ENCODE results near the gene ADAMTS14.

Gene ADAMTS14

DNA sequence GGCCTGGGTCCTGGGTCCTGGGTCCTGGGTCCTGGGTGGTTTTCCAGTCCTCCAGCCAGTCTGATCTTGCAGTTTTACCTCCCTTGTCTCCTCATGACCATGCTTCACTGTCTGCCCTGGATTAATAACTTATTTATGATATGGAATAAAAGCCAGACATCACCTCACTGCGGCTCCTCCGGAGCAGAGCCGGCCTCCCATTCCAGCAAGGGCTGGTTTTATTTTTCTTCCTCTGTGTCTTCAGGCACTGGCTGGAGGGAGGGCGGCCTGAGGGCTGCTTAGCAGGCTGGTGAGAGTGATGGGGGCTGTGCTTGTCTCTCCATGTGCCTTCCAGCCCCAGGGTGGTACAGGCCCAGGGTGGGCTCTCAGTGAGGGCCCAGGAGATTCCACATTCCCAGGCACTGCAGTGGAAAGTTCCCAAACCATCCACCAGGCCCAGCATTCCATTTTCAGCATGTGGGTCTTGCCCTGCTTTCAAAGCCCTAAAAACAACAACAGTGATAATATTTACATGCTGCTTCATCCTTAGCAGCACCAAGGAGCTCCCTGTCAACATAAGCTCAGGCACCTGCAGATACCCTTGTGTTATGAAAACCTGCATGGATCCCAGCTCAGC is 12.6 kb downstream of the ADAMTS14 start:
- in situ Hi-C loops (cut with MboI; ENCODE audit: low pct_unique_long_range_greater_than_20kb, low sequenced_read_pairs), result no loop called here

GRCh38 chr10:70685455-70685911 is 13.2 kb downstream of the ADAMTS14 start:
- DNase-seq, result no peak
- in situ Hi-C loops (cut with MboI; ENCODE audit: low pct_unique_long_range_greater_than_20kb, low sequenced_read_pairs), result no loop called here

More for the DNA sequence above, 12.6 kb downstream of the ADAMTS14 start:
- no peak for DNase-seq

- DNase-seq, result no peak
- in situ Hi-C loops (cut with MboI; ENCODE audit: low pct_unique_long_range_greater_than_20kb, low sequenced_read_pairs), result no loop called here
Observed at GRCh38 chr10:70688828-70689227, 16.5 kb downstream of the ADAMTS14 start.

- DNase-seq, result no peak
- in situ Hi-C loops (cut with MboI; ENCODE audit: low pct_unique_long_range_greater_than_20kb, low sequenced_read_pairs), result no loop called here
Observed at GRCh38 chr10:70689661-70690060, 17.4 kb downstream of the ADAMTS14 start.

GRCh38 chr10:70690589-70690988 is 18.3 kb downstream of the ADAMTS14 start:
- DNase-seq, result no peak
- in situ Hi-C loops (cut with MboI; ENCODE audit: low pct_unique_long_range_greater_than_20kb, low sequenced_read_pairs), result no loop called here

DNA sequence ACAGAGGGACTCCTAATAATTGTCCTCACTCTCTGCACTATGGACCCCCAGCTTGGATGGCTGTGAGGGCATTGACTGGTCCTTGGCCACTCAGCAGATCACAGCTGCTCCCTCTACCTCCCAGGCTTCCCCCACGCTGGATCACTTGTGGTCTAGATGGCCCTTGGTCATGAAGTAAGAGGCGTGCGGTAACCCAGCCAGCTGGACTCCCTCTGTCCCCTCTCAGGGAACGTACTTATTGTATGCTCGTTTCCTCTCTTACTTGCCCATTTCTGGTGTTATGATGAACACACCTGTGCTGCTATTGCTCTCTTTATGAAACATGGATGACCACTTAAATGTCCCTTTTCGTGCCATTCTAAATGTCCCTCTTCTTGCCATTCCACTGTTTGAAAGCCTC is 19.3 kb downstream of the ADAMTS14 start:
- in situ Hi-C loops (cut with MboI; ENCODE audit: low pct_unique_long_range_greater_than_20kb, low sequenced_read_pairs), result no loop called here
- no peak for DNase-seq

DNA sequence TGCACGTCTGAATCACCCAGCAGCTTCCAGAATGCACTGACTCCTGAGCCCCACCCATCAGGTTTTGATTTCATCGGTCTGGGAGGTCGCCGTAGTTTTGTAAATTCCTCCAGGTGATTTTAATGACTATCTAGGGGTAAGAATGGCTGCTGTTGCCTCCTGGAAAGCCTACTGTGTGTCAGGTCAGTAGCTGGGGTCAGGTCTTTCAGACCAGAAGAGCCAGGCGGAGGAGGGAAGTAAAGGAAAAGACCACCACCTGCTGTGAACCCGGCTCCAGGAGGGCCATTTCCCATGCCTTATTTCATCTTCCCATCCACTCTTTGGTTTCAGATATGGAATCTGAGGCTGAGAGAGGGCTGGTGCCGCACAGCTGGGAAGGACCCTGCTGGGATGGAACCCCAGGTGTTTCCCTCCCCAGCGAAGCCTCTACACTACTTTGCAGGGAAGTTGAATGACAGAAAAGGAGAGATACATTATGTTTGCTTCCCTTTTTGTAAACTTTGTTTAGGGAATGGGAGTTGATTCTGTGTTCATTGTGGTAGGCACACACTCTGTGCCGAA is 19.8 kb downstream of the ADAMTS14 start:
- in situ Hi-C loops (cut with MboI; ENCODE audit: low pct_unique_long_range_greater_than_20kb, low sequenced_read_pairs), result no loop called here

GRCh38 chr10:70693619-70694335 is 21.5 kb downstream of the ADAMTS14 start:
- in situ Hi-C loops (cut with MboI; ENCODE audit: low pct_unique_long_range_greater_than_20kb, low sequenced_read_pairs), result no loop called here
- DNase-seq, result no peak

More for the DNA sequence above, 19.8 kb downstream of the ADAMTS14 start:
- peak; percentile 17 for DNase-seq

GRCh38 chr10:70694418-70695141 is 22.3 kb downstream of the ADAMTS14 start:
- in situ Hi-C loops (cut with MboI; ENCODE audit: low pct_unique_long_range_greater_than_20kb, low sequenced_read_pairs), result no loop called here
- DNase-seq, result no peak

DNA sequence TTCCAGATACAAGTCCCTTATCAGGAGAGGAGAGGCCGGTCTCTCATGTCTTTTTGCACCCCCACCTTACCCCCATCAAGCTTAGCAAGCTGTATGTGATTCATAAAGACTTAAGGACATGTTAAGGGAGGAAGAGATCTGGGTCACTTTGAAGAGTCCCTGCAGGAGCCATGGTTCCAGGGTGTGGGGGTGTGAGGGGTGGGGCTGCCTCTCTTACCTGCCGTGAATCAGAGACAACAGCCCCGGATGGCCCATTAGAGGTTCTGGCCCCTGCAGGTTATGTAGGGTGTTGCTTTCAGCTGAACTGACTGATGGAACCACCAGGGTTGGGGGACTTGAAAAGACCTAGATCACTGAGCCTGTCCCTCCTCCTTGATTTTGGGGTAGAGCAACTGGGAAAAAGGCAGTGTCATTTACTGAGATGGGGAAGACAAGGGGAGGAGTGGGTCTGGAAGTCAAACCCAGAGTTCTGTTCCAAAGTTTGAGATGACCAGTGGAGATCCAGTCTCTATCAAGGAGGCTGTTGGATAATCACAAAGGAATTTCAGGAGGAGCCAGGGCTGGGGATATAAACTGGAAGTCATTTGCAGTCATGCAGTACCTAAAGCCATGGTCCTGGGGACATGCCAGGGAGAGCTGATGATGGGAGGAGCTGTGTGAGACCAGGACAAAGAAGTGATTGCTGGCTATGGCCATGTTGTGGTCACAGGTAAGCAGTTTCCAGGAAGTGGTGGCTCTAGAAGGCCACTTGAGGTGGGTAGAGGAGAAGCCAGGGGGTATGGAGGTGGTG is 23.1 kb downstream of the ADAMTS14 start:
- no peak for DNase-seq
- in situ Hi-C loops (cut with MboI; ENCODE audit: low pct_unique_long_range_greater_than_20kb, low sequenced_read_pairs), result no loop called here

- in situ Hi-C loops (cut with MboI; ENCODE audit: low pct_unique_long_range_greater_than_20kb, low sequenced_read_pairs), result no loop called here
- no peak for DNase-seq
Observed at GRCh38 chr10:70698211-70698610, 25.9 kb downstream of the ADAMTS14 start.

DNA sequence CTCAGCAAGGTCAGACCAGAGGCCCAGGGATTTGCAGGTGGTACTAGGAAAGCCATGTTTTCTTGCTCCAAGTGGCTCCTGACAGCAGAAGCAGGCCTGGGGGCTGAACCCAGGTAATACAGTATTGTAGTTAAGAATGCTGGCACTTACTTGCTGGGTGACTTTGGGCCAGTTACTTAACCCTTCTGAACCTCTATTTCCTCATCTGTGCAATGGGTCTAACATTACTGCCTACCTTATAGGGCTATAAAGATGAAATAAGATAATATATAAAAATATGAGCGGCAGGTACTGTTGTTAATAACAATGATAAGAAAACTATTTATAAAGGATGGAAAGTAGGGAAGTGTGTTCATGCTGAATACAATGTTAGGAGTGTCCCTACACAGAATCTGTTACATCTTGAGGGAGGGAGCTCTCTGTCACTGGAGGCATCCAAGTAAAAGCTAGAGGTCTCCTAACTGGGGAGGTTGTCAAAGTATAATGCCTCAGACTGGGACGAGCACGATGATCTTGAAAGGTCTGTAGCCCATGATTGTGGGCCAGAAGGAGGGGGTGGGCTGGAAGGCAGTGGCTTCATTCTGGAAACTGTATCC is 26.9 kb downstream of the ADAMTS14 start:
- in situ Hi-C loops (cut with MboI; ENCODE audit: low pct_unique_long_range_greater_than_20kb, low sequenced_read_pairs), result no loop called here
- no peak for DNase-seq

GRCh38 chr10:70699659-70700174 is 27.4 kb downstream of the ADAMTS14 start:
- peak; percentile 40 for DNase-seq
- in situ Hi-C loops (cut with MboI; ENCODE audit: low pct_unique_long_range_greater_than_20kb, low sequenced_read_pairs), result no loop called here

- no peak for DNase-seq
- in situ Hi-C loops (cut with MboI; ENCODE audit: low pct_unique_long_range_greater_than_20kb, low sequenced_read_pairs), result no loop called here
Observed at GRCh38 chr10:70702190-70702763, 30.0 kb downstream of the ADAMTS14 start.

DNA sequence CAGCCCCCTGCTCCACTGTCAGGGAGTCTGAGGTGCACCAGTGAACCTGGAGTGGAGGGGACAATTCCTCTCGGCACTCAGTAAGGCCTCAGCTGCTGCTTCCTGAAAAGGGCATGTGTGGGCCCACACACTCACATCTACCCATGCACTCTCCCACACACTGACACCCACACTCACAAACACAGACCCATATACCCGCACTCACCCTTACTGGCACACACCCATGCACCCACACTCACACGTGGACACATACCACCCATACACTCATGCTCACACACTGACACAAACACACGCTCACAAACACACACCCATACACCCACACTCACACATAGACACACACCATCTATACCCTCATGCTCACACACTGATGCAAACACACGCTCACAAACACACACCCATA is 31.9 kb downstream of the ADAMTS14 start:
- in situ Hi-C loops (cut with MboI; ENCODE audit: low pct_unique_long_range_greater_than_20kb, low sequenced_read_pairs), result no loop called here
- DNase-seq, result no peak

GRCh38 chr10:70705121-70705861 is 33.0 kb downstream of the ADAMTS14 start:
- in situ Hi-C loops (cut with MboI; ENCODE audit: low pct_unique_long_range_greater_than_20kb, low sequenced_read_pairs), result no loop called here
- no peak for DNase-seq

DNA sequence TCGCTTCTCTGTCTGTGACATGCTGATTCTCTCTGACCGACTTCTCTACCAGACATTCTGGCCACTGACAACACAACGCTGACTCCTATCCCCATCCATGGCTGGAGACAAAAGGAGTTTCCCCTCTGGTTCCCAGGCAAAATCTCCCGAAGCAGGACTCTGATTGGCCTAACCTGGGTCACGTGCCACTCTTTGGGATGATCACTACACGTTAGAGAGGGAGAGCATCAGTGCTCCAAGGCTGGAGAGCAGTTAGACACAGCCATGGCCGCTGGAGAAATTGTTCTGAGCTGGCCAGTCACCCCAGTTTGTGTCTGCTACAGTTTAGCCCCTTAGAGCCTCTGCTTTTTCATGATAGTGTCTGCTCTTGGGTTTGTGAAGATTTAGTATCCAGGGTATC is 38.9 kb downstream of the ADAMTS14 start:
- in situ Hi-C loops (cut with MboI; ENCODE audit: low pct_unique_long_range_greater_than_20kb, low sequenced_read_pairs), result no loop called here
- DNase-seq, result no peak

GRCh38 chr10:70711911-70712310 is 39.6 kb downstream of the ADAMTS14 start:
- in situ Hi-C loops (cut with MboI; ENCODE audit: low pct_unique_long_range_greater_than_20kb, low sequenced_read_pairs), result no loop called here
- no peak for DNase-seq

All from KBM-7 (cell line).